Testis (tissue), 3 donors: ENCODE measurements around the gene TNK2. TPM values are rescaled to one million over a fixed set of nuclear protein-coding genes. Genes with fewer than 3 reads are reported as not detected.

Source experiments
- DNase-seq: peaks from one replicate; pipeline ENCODE4 v3.0.0-alpha.2; 2019
- H3K27ac ChIP-seq, 2 donors: fragments of 200-600 bp; sonication (generic); one replicate each; pipeline ENCODE4 v1.5.1; 2019
- H3K27me3 ChIP-seq: fragments of 200-600 bp; sonication (generic); one replicate; pipeline ENCODE4 v1.5.1; 2019
- H3K36me3 ChIP-seq: fragments of 200-600 bp; sonication (generic); one replicate; pipeline ENCODE4 v1.5.1; 2017; ENCODE audit warnings: low read depth; ENCODE audit errors: missing control alignments
- H3K4me1 ChIP-seq: fragments of 200-600 bp; sonication (generic); one replicate; pipeline ENCODE4 v1.5.1; 2019
- H3K4me3 ChIP-seq, 2 donors: fragments of 200-600 bp; sonication (generic); one replicate each; pipeline ENCODE4 v1.5.1; 2017 to 2019
- H3K9me3 ChIP-seq: fragments of 200-600 bp; sonication (generic); one replicate; pipeline ENCODE4 v1.5.1; 2017
- CTCF ChIP-seq, 3 experiments: fragments of 450-650 bp in 2 of 3; fragments of 200-600 bp in 1 of 3; sonication (generic) in 1 of 3; IDR thresholded peaks; one replicate each; pipeline ENCODE4 v1.5.1; 2016 to 2019; ENCODE audit warnings: antibody characterized with exemption in 3 of 3, mild to moderate bottlenecking in 2 of 3, moderate library complexity in 1 of 3
- POLR2A ChIP-seq: fragments of 450-650 bp; IDR thresholded peaks from one replicate; pipeline ENCODE4 v1.6.1; 2017; ENCODE audit warnings: antibody characterized with exemption, mild to moderate bottlenecking, moderate library complexity
- WGBS, 2 donors: methylation state at CpG; one replicate each; pipeline ENCODE4 v1.1.5; 2018; 5-methylcytosine and 5-hydroxymethylcytosine counted together
- intact Hi-C: fragments of 100-400 bp; cut with DNase I; formaldehyde crosslinking; loops from one replicate; pipeline ENCODE4 v1.15.1; 2023; ENCODE audit warnings: low total_unique reads
- microRNA-seq, 2 donors: library from miRNA; unstranded; fragments of <30 nt; microRNA quantifications; one replicate each; pipeline ENCODE4, GENCODE V29; 2016; ENCODE audit warnings: borderline number of aligned reads in 2 of 2, borderline replicate concordance in 1 of 2
- polyA plus RNA-seq: library from polyadenylated mRNA; stranded (reverse); fragments of 350-450 nt; fragmentation: Illumina TruSeq; extraction: RNeasy Lipid Tissue Mini Kit (QIAGEN cat#74804); gene quantifications from one replicate; pipeline ENCODE4 v1.2.3, GENCODE V29; 2014; ENCODE audit warnings: low read depth, low replicate concordance; ENCODE audit not compliant: insufficient read depth
- small RNA-seq, 2 donors: library from RNA; depleted of rRNA; stranded (forward); fragments of <200 nt; gene quantifications; one replicate each; pipeline ENCODE3, GENCODE V24; 2016
- total RNA-seq, 2 donors: library from RNA; depleted of rRNA; stranded (reverse); fragments of >200 nt; gene quantifications; one replicate each; pipeline ENCODE4 v1.2.3, GENCODE V29; 2016

The TNK2 gene
- total and polyA plus RNA-seq, 3 donors from 2014 or later: 43.9 to 71.6 (median 71.4) TPM

- no peaks in the 10 kb centered on the region for H3K9me3 ChIP-seq
- H3K27ac ChIP-seq: no peak overlapping the region
- TF ChIP-seq CTCF (IDR thresholded peaks at IDR 0.05) (no peak), POLR2A (no peak)
- no peak for DNase-seq
- no peak overlapping the region for H3K4me3 ChIP-seq
- H3K36me3 ChIP-seq: no peaks in the 10 kb centered on the region
- H3K4me1 ChIP-seq: no peaks in the 10 kb centered on the region
- intact Hi-C loops: no loop called here
- WGBS, 2 donors: 92 to 96% methylated on average over 17 to 18 of the region's 18 CpGs
- no peaks in the 10 kb centered on the region for H3K27me3 ChIP-seq
Measured at GRCh38 chr3:195815169-195815771, 93.1 kb downstream of the TNK2 start.

GRCh38 chr3:195813916-195814640 lies 94.3 kb downstream of the TNK2 start:
- H3K27me3 ChIP-seq: no peaks in the 10 kb centered on the region
- TF ChIP-seq CTCF (IDR thresholded peaks at IDR 0.05): no peak
- TF ChIP-seq POLR2A: no peak
- H3K4me3 ChIP-seq: no peak overlapping the region
- H3K9me3 ChIP-seq: no peaks in the 10 kb centered on the region
- no peaks in the 10 kb centered on the region for H3K36me3 ChIP-seq
- no peak overlapping the region for H3K27ac ChIP-seq
- no peak for DNase-seq
- intact Hi-C loops: no loop called here
- WGBS, 2 donors: 93 to 96% methylated on average over 22 to 24 of the region's 24 CpGs
- H3K4me1 ChIP-seq: no peaks in the 10 kb centered on the region

Small RNA genes lying within 50 kb of the gene (microRNA-seq; reads per million reads assigned to microRNA genes)
- gene MIR6829: 0 reads per million in 2 donors

Small RNA genes lying within 50 kb of the gene (small RNA-seq; reads per million reads assigned to genes)
- gene MIR6829 (0 reads per million in 2 donors), gene RNU2-11P (0 reads per million in 2 donors)

Other genes starting within 250 kb of the TNK2 start
- 10 to 100 TPM; 13.8 to 16.2 TPM for gene MUC20, start 187.6 kb downstream of the TNK2 start, total RNA-seq
- 10.3 TPM for gene MUC20, start 187.6 kb downstream of the TNK2 start, polyA plus RNA-seq
- gene MUC4, start 96.6 kb downstream of the TNK2 start, total RNA-seq: 1 to 10 TPM; 4.0 to 4.7 TPM
- 1.8 TPM for gene MUC4, start 96.6 kb downstream of the TNK2 start, polyA plus RNA-seq
- gene TFRC, start 173.5 kb upstream of the TNK2 start, total RNA-seq: 10 to 100 TPM; 72.1 to 77.0 TPM
- 38.6 TPM for gene TFRC, start 173.5 kb upstream of the TNK2 start, polyA plus RNA-seq